ENCODE measurements around the gene CISD1.

GRCh38 chr10:58331646-58332045 lies 62.7 kb downstream of the CISD1 start:
- TF ChIP-seq CTCF (IDR thresholded peaks at IDR 0.05) (no peak), EP300 (IDR thresholded peaks at IDR 0.05; ENCODE audit: low read depth) (no peak), POLR2A (IDR thresholded peaks at IDR 0.05) (no peak)

Data from transverse colon (tissue), 3 donors.